Stimulated activated CD8-positive, alpha-beta memory T cell treated with anti-CD3 and anti-CD28 coated beads, Interleukin-4, amount 100 ng/mL, for 4 hours (primary cell): ENCODE measurements around the gene ARHGAP11A.

Source experiments
- DNase-seq, 2 donors: peaks; one replicate each; pipeline ENCODE4 v3.0.0-alpha.2; 2020; ENCODE audit warnings: low read depth in 2 of 2, low spot score in 1 of 2

Gene ARHGAP11A

GRCh38 chr15:32656496-32656895, 41.2 kb downstream of the ARHGAP11A start:
- DNase-seq, result no peak

- no peak for DNase-seq
Measured at GRCh38 chr15:32657198-32657883, 42.0 kb downstream of the ARHGAP11A start.

GRCh38 chr15:32657941-32658340, 42.6 kb downstream of the ARHGAP11A start:
- DNase-seq, result no peak

GRCh38 chr15:32659340-32660155, 44.2 kb downstream of the ARHGAP11A start:
- no peak for DNase-seq

- DNase-seq, result no peak
Measured at GRCh38 chr15:32663671-32664070, 48.4 kb downstream of the ARHGAP11A start.

GRCh38 chr15:32664796-32665195, 49.5 kb downstream of the ARHGAP11A start:
- no peak for DNase-seq

GRCh38 chr15:32667321-32667720, 52.0 kb downstream of the ARHGAP11A start:
- no peak for DNase-seq

- no peak for DNase-seq
Measured at GRCh38 chr15:32668942-32669341, 53.6 kb downstream of the ARHGAP11A start.

- no peak for DNase-seq
Measured at GRCh38 chr15:32669896-32670611, 54.8 kb downstream of the ARHGAP11A start.

- no peak for DNase-seq
Measured at GRCh38 chr15:32670623-32671022, 55.3 kb downstream of the ARHGAP11A start.

GRCh38 chr15:32671339-32672325, 56.3 kb downstream of the ARHGAP11A start:
- DNase-seq, result no peak

GRCh38 chr15:32674681-32675080, 59.4 kb downstream of the ARHGAP11A start:
- DNase-seq, result no peak

- DNase-seq, result no peak
Measured at GRCh38 chr15:32675466-32675865, 60.2 kb downstream of the ARHGAP11A start.

- DNase-seq, result no peak
Measured at GRCh38 chr15:32676169-32676568, 60.9 kb downstream of the ARHGAP11A start.

- no peak for DNase-seq
Measured at GRCh38 chr15:32677238-32677750, 62.0 kb downstream of the ARHGAP11A start.

GRCh38 chr15:32679298-32679690, 64.0 kb downstream of the ARHGAP11A start:
- no peak for DNase-seq

GRCh38 chr15:32682569-32682968, 67.3 kb downstream of the ARHGAP11A start:
- DNase-seq, result no peak

GRCh38 chr15:32682977-32683630, 67.8 kb downstream of the ARHGAP11A start:
- no peak for DNase-seq

- no peak for DNase-seq
Measured at GRCh38 chr15:32683906-32684584, 68.7 kb downstream of the ARHGAP11A start.
